Omental fat pad (tissue), 4 donors: ENCODE results near the gene SEMA5A. TPM values are rescaled to one million over a fixed set of nuclear protein-coding genes. Genes with fewer than 3 reads are reported as not detected.

Experiments used
- ATAC-seq: fragments of 150-250 bp; one replicate; pipeline ENCODE4 v1.9.1; 2016; ENCODE audit warnings: mild to moderate bottlenecking, moderate library complexity; ENCODE audit not compliant: low FRiP score
- DNase-seq: peaks from one replicate; pipeline ENCODE4 v3.0.0-alpha.2; 2019; ENCODE audit warnings: low spot score
- CTCF ChIP-seq, 3 donors: fragments of 450-650 bp; IDR thresholded peaks; one replicate each; pipeline ENCODE4 v1.5.1; 2016 to 2017; ENCODE audit warnings: antibody characterized with exemption in 3 of 3, mild to moderate bottlenecking in 3 of 3, moderate library complexity in 2 of 3
- total RNA-seq, 4 donors: library from RNA; depleted of rRNA; stranded (reverse); fragments of >200 nt; gene quantifications; one replicate each; pipeline ENCODE4 v1.1.0, GENCODE V29; 2016

SEMA5A gene
- total RNA-seq, 4 donors from 2014 or later = 6.3 to 60.2 (median 22.1) TPM

- DNase-seq (no peak), ATAC-seq (no peak)
- no peak for TF ChIP-seq CTCF (IDR thresholded peaks at IDR 0.05)
Measured at GRCh38 chr5:9325549-9325948, 220.3 kb downstream of the SEMA5A start.

DNA sequence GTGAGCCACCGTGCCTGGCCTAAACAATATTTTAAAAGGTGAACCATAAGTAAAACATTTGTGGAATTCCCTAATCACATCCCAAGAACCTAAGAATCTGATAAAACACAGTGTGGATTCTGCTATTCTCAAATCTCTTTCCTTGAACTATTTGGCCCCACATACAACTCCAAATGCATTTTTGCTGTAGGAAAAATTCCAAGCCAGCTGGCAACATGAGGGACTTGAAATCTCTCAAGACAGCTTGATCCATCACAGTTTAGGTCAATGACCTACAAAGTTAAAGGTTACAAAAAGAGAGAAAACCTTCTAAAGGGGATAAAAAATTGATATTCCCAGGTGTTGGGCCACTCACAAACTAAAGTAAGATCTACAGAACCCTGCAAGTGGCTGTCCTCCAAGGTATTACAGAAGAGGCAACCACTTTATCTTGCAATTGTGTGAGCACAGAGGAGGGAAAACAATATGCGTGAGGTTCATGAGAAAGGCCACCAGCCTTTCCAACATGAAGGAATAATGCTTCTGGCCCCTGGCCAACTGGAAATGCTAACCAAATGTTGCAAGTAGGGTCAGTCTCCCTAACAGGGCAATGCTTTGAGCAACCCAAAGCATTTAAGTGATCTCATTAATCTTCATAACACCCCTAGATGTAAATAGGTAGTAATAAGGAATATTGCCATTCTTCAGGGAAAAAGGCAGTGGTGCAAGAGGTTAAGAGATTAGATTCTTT is 221.4 kb downstream of the SEMA5A start:
- no peak for TF ChIP-seq CTCF (IDR thresholded peaks at IDR 0.05)
- no peak for DNase-seq
- ATAC-seq = no peak

DNA sequence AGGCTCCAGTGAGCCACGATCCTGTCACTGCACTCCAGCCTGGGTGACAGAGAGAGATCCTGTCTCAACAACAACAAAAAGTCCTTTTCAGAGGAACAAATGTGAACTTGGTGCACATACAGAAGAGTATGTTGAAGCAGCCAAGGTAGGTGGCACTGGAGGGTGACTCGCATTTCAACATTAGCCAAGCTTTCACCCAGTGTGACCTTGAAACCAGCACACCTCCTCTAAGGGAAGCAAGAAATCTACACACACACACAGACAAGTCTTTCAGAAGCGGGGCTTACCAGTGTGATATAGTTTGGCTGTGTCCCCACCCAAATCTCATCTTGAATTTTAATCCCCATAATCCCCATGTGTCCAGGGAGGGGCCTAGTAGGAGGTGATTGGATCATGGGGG is 225.2 kb downstream of the SEMA5A start:
- TF ChIP-seq CTCF (IDR thresholded peaks at IDR 0.05) = no peak
- ATAC-seq (no peak), DNase-seq (no peak)

DNA sequence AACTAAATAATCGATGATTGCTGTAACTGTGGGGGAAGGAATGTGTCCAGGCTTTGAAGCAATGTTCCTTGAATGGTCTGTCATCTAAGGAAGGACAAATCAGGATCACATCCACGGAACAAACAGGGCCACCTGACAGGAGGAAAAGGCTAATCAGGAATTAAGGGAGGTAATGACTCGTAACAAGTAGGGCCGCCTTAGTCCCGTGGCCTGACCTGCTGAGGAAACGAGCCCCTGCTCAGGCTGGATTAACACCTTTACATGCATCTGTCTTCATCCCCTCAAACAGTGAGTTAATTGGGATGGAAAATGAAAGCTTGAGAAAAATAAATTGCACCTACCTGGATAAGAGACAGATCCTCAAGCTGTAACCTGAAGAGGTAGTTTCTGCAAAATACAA is 227.8 kb downstream of the SEMA5A start:
- no peak for TF ChIP-seq CTCF (IDR thresholded peaks at IDR 0.05)
- DNase-seq (no peak), ATAC-seq (no peak)

DNA sequence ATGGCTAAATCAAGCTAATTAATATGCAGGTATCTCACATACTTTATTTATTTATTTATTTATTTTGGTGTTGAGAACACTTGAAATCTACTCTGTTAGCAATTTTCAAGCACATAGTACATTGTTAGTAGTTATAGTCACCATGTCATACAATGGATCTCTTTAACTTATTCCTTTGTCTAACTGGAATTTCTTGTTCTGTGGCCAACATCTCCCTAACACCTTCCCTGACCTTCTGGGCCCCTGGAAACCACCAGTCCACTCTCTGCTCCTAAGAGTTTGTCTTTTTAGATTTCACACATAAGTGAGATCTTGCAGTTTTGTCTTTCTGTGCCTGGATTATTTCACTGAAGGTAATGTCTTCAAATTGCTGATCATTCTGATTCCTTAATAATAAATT is 229.1 kb downstream of the SEMA5A start:
- DNase-seq (no peak), ATAC-seq (no peak)
- no peak for TF ChIP-seq CTCF (IDR thresholded peaks at IDR 0.05)

DNA sequence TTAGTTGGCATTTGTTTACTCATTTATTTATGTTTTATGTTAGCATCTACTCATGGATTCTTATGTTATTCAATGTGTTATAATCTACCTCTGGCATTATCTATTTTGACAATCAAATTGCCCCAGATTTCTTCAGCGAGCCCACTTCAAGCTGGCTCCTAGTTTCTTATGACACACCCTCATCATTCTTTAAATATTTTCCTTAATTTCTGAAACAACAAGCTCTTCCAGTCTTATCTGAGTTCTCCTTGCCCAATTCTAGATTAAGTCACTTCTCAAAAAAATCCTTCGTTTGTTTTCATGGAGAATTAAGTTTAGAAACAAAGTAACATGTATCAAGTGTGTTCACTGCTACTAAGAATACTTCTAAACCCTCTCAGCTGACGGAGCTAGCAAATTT is 229.8 kb downstream of the SEMA5A start:
- DNase-seq = no peak
- ATAC-seq = no peak
- TF ChIP-seq CTCF (IDR thresholded peaks at IDR 0.05) = no peak

DNA sequence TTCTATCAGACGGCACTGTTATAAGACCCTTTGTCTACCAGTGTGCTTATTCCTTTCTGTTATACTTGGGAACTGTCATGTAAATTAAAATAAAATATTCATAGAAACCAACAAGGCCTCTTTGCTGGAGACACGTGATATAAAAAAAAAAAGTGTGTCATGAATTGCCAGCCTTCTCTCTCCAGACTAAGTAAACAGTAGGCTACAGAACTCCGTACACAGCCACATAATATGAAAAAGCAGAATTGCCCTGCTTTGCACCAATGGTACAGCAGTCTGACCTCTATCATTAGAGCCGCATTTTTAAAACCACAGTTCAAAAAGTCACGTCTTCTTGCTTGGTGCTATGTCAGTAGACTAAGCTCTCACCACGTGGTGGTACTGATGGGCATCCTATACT is 231.3 kb downstream of the SEMA5A start:
- no peak for TF ChIP-seq CTCF (IDR thresholded peaks at IDR 0.05)
- no peak for ATAC-seq
- no peak for DNase-seq
